NCI-H774 (cell line): ENCODE measurements around the gene MICALL2.

Source experiments
- DNase-seq: peaks from one replicate; lab custom pipeline; 2025; lab: John Stamatoyannopoulos, UW

MICALL2 gene

DNA sequence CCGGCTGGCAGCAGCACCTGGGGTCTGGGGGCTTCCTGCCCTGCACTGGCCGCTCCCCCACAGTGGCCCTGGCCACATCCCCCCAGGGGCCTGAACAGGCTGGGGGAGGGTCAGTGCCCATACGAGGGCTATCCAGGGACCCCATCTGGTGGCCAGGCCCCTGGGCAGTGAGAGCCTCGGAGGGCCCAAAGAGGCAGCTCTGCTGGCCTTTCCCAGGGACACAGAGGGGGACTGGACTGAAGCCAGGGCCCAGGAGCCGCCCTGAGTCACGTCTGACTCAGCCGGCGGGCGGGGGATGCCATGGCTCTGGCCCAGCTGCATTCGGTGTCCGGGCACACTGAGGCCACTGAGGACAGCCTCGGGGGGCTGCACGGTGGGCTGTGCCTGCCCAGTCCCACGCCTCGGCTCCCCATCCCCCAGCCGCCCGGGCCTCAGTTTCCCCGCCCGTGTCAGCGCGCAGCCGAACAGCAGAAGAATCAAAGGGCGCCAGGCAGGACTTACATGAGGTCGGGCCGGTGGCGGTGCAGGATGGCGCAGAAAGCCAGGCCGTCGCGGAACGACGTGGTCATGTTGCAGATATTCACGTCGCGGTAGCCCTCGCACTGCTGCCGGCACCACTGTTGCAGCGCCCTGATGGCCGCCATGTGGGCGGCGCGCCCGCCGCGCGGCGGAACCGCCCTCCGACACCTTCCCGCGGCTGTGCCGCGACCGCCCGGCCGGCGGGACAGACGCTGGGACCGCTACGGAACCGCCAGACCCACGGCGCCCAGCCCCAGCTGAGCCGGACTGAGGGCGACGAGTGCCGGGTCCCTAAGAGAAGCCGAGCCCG, at the start of gene MICALL2:
Gene MICALL2, minus strand, starts transcription at position 788 of the 829 bp plus-strand sequence. Its CDS starts 144 bp downstream, at position 644.
- peak; percentile 4 for DNase-seq

DNA sequence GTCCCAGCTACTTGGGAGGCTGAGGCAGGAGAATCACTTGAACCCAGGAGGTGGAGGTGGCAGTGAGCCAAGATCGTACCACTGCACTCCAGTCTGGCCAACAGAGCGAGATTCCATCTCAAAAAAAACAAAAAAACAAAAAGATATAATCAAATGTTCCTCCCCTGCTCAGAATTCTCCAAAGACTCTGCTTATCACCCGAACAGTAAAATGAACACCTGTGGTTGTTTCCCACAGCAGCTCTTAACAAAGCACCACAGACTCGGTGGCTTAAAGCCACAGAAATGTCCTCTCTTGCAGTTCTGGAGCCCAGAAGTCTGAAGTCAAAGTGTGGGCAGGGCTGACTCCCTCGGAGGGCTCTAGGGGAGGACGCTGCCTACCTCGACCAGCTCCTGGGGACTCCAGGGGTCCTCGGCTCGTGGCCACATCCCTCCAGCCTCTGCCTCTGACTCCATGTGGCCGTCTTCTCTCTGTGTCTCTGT, 49.0 kb upstream of the MICALL2 start:
- no peak for DNase-seq

DNA sequence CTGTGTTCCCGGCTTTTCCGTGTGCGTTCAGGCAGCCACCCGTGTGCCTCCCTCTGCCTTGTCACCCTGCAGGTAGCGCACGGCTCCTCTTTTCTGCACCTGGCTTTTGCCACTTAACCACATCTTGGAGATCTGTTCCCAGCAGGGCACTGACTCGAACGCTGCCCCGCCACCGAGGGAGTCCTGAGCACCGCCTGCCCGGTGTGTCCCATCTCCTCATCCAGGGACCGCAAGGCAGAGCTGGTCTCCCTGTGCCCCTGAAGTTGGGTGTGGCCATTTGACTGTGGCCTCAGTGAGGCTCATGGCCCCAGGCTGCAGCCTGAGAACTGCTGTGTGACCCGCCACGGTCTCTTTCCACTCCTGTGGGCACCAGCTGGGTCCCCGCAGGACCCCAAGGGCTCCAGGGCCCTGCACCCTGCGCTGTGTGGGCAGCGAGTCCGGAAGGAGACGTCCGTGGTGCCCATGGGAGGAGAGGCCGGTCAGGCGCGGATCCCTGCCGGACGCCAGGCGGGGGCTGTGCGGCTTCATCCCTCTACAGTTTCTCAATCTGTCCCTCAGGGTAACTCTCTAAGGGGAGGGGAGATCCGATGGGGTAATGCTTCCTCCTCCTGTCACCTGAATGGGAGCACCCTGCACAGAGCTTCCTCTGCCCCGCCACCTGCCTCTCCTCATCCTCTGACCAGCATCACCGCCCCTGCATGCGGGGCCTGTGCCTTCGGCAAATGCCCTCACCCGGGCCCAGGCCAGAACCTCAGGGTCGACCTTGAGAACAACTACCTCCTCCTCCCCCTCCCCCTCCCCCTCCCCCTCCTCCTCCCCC, 46.7 kb upstream of the MICALL2 start:
- peak; percentile 51 for DNase-seq

DNA sequence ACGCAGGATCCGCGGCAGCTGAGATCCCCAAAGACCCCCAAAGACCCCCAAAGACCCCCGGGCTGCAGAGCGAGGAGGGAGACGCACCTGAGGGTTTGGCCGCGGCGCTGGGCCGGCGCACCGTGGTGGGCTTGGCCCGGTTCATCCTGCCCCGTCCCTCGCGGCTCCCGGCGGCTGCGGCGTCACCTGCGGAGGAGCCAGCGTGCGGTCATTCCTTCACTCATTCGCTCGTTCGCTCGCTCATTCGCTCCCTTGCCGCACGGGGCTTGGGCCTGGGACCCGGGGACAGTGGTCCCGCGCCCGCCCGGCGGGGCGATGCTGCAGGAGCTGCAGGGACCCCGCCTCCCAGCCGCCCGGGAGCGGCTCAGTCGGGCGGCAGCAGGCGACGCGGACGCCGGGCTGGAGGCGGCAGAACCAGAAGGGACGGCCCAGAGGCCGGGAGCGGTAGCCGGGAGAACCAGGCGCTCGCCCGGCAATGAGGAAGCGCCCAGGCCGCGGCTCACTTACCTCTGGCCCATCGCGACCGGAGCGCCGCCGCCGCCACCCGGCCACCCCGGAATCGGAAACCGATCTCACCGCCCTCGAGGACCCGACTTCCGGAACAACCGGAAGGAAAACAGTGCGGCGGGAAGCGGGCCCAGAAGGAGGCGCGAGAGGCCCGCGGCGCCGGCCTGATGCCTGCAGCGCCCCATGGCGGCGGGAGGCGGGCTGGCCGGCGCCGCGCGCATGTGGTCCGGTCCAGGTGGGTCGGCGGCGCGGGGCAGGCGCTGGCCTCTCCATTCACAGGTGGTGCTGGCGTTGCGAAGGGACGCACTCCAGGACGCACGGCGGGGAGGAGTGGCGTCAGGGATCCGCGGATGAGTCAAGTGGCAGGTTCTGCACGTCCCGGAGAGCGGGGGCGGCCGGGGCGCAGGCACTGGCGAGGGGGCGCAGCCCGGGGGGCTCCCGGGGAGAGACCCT, 44.8 kb upstream of the MICALL2 start, which contains the start of gene INTS1:
Gene INTS1, minus strand, starts transcription at position 574 of the 960 bp plus-strand sequence. Its CDS starts 429 bp downstream, at position 145.
- DNase-seq: peak; percentile 95

DNA sequence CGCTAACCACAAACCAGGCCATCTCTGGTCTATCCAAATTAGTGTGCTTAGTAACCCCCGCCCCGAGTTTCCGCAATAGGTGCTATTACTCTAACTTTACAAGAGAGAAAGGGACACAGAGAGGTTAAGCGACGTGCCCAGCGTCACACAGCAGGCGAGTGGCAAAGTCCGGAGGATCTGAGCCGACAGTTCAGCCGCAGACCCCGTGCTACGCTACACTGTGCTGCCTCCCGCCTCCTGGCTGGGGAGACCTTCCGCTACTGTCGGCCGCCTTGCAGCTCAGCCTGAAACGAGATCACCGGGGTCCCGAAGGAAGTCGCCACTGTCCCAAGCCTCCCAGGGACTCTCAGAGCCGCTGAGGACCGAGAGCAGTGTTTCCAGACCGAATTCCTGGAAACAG, 44.1 kb upstream of the MICALL2 start:
- no peak for DNase-seq

DNA sequence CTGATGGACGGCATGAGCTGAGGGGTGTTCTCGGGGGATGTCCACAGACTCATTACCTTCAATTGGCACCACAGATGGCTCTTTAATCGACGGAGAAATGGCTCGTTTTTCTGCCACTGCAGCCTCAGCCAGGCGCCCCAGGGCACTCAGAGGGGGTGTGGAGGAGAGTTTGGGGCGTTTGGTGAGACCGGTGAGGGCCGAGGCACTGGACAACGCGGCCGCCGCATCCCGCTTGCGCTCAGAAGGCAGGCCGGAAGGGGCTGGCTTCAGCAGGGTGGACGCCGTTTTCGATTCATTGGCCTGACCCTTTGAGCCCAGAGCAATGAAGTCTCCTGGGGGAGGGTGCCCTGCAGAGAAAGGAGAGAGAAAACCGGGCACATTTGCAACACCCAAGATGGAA, 43.6 kb upstream of the MICALL2 start:
- DNase-seq: no peak

DNA sequence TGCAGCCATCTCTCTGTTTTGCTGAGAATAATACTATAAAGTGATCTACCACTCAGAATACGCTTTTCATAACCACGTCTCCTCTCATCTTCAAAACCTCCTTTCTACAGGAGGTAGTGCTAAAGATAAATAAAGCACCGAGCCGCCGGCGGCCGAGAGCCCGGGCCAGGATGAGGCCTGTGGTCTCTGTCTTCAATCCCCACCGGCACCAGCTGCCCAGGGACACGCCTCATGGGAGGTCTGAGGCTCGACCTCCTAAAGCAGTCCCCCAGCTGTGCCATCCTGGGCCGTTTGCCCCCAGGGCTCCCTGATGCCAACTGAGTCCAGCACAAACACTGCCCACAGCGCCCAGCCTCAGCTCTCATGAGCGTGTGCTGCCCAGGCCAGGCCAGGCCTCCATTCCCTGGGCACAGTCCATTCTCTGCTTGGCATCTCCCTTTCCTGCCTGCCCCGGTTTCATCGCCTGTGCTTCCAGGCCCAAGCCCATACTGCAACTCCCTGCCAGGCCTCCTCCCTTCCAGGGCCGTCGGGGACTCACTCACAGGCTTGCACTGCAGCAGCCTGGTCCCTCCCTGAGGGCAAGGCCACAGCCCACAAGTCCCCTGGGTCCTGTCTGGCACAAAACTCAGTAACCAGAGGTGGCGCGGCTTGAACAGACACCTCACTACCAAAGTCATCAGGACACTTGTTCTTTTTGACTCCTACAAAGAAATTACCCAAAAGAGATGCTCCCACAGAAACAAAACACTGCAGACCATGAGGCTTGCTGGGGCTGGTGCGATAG, 42.4 kb upstream of the MICALL2 start:
- no peak for DNase-seq

DNA sequence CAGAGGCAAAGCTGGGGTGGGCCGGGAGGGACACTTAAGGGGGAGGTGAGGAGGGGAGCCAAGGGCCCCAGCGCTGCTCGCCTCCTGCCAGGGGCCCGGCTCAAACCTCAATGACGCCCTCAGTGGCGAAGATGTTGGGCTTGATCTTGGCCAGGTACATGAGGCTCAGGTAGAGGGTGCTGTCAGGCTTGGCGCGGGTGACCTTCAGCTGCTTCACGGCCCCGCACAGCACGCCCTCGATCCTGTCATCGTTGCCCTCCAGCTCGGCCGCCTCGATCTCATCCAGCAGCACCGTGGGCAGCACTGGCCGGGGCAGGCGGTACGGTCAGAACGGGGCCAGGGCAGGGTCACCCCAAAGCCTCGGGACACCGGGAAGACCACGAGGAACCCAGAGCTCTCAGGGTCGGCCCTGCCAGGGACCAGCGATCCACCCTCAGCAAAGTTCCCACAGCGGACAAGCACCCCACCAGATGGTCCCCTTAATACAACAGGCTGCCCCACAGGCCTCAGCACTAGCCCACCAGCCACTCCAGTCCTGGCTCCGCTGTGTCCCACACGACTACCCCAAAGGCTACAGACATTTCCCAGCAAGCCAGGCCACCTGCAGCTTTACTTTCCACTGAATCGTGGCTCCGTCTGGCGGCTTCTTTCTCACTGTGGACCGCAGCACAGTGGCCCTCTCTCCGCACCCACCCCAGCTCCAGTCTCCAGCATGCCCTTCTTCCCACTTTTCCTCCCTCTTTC, 41.0 kb upstream of the MICALL2 start:
- DNase-seq: no peak

DNA sequence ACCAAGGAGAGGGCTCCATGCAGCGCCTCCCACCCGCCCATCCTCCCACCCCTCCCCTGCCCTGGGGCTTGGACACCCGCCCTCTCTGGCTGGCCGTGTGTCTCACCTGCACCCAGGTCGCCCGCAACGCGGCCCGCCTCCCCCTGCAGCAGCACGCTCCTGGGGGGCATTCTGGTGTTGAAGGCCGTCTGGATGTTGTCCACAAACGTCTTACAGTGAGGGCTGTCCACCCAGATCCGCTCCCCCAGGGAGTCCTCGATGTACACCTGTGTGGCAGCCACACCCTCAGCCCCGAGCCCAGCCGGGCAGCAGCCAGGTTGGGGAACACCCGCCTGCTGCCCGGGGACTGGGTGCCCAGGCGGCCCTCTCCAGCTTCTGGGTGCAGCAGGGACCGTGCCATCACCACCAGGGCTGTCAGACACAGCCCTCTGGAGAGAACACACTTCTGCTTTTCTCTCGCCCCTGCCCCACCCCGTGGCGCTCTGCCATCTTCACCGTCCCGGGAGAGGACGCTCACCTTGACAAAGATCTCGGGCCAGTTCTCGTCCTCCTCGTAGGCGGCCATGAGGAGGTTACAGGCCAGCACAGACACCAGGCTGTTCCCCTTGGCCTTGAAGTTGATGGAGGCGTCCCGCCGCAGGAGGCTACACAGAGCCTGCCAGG, 40.2 kb upstream of the MICALL2 start:
- no peak for DNase-seq

DNA sequence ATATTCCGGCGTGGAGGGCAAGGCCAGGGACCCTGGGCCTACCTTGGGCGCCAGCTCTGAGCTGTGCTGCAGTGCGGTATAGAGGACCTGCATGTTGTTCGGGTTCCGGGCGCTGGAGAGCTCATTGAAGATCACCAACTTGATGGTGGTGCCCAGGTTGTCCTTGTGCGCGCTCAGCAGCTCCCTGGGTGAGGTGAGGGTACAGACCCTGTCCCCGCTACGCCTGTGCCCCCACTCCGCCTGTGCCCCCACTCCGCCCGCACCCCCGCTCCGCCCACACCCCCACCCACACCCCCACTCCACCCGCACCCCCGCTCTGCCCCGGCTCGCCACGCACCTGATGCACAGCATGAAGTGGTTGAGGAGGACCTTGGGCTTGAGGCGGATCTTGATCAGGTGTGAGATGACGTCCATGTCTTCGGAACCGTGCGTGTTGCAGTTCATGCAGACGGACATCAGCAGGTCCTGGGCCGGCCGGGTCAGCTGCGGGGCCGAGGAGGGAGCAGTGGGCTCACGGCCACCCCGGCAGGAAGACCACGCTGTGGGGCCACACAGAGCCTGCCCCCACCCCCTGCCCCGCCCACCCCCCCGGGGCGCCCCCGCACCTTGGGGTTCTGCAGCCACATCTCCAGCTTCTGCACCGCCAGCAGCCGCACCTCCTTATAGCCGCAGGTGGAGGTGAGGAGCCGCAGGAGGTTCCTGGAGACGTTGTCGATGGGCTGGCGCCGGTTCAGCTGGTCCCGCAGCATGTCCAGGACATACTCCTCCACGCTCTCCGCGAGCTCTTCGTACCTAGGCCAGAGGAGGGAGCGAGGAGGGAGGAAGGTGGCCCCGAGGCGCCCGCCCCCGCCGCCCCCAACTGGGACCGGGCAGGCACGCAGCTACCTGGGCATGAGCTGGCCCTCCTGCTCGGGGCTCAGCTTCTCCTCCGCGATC, 39.4 kb upstream of the MICALL2 start:
- DNase-seq: no peak

DNA sequence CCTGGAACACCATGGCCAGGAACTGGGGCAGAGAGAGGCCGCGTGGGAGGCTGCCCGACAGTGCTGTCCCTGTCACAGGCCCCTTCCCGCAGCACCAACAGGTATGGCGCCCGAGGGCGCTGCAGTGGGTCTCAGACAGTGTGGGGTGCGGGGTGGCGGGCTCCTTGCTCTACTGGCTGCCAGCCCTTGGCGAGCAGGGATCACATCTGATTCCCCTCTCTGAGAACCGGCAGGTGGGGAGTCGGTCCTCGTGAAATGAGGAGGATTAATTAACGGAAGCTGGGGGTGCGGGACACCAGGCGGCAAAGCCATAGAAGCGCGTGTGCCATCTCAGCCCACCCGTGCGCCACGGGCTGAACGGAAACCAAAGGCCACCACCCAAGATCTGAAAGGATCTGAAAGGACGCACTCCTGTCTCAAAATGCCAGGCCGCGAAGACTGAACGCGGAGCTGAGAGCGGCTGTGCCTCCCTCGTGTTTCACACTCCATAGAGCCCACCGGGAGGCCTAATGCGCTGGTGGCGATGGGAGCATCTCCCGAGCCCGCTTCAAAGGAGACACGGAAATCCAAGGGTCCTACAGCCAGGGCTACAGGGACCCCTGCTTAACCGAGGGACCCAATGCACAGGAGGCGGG, 38.1 kb upstream of the MICALL2 start:
- no peak for DNase-seq

DNA sequence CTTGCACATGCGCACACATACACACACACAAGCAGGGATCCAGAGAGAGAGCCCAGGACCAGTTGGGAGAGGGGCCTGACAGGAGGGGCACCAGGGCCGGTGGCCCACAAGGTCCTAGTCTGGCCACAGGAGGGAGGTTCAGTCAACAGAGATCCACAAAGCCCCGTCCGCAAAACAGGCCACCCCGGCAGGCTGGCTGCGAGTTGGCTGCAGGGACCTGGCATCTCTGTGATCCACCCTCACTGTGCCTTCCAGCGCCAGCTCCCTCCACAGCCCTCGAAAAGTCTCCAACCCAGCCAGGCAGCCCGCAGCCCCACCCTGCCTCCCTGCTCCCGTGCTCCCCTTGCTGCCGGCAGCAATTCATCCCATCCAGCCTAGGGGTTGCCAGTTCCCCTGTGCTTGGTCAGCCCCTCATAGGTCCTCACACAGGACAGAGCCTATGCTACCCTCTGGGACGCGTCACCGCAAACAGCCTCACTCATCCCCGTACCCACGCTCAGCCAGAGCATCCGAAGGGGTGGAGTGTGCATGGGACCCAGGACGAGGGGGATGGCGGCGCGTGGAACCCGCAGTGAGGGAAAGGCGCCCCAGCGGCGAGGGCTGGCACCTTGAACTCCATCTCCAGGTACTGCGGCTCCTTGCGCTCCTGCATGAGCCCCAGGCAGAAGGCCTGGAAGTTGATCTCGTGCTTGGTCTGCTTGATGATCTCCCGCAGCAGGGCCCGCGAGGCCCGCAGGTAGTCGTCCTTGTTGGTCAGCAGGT, 37.4 kb upstream of the MICALL2 start:
- no peak for DNase-seq

DNA sequence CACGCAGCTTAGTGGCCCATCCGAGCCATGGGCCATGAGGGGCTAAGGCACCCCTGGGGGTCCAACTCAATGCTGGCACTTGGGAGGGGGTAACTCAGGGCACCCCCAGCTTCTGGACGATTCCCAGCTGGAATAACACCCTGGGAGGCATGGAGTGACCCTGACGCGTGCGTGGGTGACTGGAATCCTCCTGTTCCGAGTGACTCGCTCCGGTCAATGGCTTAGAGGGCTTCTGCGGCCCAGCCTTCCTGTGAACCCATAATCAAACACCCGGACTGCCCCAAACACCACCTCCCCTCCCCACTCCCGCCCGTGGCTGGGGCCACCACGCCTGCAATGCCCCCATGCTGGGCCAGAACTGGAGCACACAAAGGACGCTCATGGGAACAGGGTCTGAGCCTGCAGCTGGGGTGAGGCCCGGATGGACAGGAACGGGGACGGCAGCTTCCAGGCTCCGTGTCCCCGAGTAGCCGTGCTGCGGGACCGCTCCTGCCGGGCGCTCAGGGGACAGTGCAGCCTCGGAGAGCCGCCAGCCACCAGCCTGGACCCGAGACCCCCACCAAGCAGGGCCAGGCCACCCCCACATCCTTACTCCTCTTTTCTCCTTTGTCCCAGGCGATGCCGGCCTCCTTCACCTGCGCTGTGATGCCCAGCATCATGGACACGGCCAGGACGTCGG, 36.4 kb upstream of the MICALL2 start:
- DNase-seq: no peak

DNA sequence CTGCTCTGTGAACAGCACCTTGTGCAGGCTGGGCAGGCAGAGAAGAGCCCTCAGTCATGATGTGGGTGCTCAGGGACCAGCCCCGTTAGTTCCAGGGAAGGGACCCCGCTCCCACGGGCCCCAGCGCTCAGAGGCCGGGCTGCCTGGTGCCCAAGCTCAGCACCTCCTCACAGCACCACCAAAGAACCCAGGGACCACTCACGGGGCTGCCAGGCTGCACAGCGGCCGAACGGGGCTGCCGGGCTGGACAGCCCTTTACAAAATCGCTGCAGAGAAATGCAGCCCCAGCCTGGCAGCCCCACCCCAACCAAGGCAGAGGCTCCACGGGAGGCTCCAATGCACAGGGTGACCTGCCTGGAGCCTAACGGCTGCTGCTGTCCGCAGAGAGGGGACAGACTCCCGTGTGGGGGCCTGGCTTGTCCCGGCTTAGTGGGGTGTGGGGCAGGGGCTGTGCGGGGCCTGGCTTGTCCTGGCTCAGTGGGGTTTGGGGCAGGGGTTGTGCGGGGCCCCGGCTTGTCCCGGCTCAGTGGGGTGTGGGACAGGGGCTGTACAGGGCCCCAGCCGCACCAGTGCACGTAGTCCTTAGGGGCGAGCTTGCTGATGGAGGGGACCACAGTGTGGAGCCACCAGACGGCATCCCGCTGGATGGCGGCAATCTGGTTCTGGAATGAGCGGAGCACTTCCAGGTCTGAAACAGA, 35.7 kb upstream of the MICALL2 start:
- no peak for DNase-seq

DNA sequence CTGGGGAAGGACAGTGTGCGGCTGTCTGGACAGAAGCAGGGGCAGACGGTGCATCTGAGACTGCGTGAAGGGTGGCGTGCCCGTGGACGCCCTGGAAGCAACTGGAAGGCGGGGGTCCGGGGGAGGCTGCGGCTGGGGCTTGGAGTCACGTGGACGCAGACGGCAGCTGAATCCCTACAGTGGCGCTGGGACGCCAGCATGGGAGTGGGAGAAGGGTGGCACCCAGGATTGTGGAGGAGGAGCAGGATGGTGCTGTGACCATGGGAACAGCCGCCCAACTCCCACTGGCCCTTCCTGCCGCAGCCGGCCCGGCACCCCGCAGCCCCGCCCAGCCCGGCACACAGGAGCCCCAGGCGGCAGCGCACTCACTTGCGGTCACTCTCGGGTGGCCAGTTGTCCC, 35.2 kb upstream of the MICALL2 start:
- no peak for DNase-seq

DNA sequence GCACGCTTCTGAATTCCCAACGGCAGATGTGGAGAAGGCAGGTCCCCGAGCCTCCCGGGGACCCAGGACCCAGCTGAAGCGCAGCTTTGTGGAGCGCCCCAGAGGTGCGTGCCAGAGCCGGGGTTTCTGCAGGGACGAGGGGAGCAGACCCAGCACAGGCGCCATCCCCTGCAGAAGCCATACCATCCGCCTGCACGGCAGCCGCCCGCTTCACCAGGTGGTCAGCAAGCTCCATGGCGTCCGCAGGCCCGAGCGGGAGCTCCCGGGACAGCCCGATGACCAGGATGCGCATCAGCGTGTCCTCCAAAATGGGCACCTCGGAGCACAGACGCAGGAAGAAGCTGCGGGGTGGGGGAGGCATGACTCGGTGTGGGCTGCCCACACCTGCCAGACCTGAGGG, 34.3 kb upstream of the MICALL2 start:
- DNase-seq: no peak
